ENCODE results near the gene WDR20.

WDR20 gene

DNA sequence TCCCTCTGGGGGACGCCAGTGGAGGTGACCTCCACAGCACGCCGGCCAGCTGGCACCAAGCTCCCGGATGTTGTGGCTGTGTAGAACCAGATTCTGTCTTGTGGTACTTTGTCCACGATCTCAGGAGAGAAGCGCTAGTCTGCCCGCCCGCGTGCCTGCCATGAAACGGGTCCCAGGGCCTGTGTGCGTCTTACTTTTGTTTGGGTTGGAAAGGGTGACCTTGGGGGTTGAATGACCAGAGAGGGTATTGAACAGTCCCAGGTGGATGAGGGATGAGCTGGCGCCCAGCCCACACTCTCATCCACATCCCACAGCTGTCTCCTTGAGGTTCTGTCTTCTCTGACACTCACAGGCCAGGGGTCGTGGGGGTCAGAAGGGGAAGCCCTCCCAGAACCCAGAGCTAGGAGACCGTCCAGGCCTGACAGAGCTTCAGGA is 78.3 kb downstream of the WDR20 start:
- Histone ChIP-seq H3K27me3 (ENCODE audit: low read length) (no peaks in the 10 kb centered on the region), H3K27ac (ENCODE audit: low read depth, low read length) (no peak overlapping the region), H3F3A (ENCODE audit: insufficient read depth) (0 out of 2 replicates have a peak, but pooled peaks cover 3% of the 10 kb centered on the region), H2AFZ (ENCODE audit: low read depth, low read length, severe bottlenecking) (no peak overlapping the region), H3K4me2 (ENCODE audit: low read depth, low read length, poor library complexity, severe bottlenecking) (no peak overlapping the region), H3K9ac (ENCODE audit: low read length) (no peak overlapping the region), H3K9me3 (ENCODE audit: insufficient read depth, low read length) (no peaks in the 10 kb centered on the region), H3K4me3 (ENCODE audit: insufficient read depth, low read length, poor library complexity, severe bottlenecking) (no peak overlapping the region), H3K79me2 (ENCODE audit: insufficient read depth, low read length) (no peaks in the 10 kb centered on the region), H3K36me3 (ENCODE audit: low read length) (no peaks in the 10 kb centered on the region), H3K9me2 (replicated peaks; ENCODE audit: insufficient read depth, low read length) (no peaks in the 10 kb centered on the region), H4K20me1 (ENCODE audit: low read depth, low read length) (no peaks in the 10 kb centered on the region)
- TF ChIP-seq, protein P1, sequence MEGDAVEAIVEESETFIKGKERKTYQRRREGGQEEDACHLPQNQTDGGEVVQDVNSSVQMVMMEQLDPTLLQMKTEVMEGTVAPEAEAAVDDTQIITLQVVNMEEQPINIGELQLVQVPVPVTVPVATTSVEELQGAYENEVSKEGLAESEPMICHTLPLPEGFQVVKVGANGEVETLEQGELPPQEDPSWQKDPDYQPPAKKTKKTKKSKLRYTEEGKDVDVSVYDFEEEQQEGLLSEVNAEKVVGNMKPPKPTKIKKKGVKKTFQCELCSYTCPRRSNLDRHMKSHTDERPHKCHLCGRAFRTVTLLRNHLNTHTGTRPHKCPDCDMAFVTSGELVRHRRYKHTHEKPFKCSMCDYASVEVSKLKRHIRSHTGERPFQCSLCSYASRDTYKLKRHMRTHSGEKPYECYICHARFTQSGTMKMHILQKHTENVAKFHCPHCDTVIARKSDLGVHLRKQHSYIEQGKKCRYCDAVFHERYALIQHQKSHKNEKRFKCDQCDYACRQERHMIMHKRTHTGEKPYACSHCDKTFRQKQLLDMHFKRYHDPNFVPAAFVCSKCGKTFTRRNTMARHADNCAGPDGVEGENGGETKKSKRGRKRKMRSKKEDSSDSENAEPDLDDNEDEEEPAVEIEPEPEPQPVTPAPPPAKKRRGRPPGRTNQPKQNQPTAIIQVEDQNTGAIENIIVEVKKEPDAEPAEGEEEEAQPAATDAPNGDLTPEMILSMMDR (IDR thresholded peaks at IDR 0.05; ENCODE audit: insufficient read depth, low read length, poor library complexity, severe bottlenecking): no peak
- no peak for TF ChIP-seq EZH2phosphoT487 (conservative IDR thresholded peaks at IDR 0.05; ENCODE audit: low read length)

DNA sequence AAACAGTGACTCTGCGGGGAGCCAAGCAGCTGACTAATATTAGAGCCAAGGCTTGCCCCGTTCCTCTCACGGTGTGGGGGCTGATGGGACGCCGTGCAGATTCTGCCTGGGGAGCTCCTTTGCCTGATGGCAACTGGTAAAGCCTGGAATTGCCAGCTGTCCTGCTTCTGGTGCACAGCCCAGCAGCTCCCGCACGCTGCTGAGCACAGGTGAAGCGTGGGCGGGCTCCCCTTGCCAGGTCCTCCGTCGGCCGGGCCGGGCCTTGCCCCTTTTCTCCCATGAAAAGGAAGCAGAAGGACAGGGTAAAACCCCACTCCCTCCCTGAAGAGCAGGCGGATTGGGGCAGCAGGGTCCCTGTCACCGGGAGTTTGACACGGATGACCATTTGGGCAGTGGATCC is 79.0 kb downstream of the WDR20 start:
- H3K9me3 ChIP-seq (ENCODE audit: insufficient read depth, low read length): no peaks in the 10 kb centered on the region
- no peaks in the 10 kb centered on the region for H3K36me3 ChIP-seq (ENCODE audit: low read length)
- no peaks in the 10 kb centered on the region for H3K27me3 ChIP-seq (ENCODE audit: low read length)
- H3F3A ChIP-seq (ENCODE audit: insufficient read depth): 0 out of 2 replicates have a peak, but pooled peaks cover 6% of the 10 kb centered on the region
- no peaks in the 10 kb centered on the region for H3K9me2 ChIP-seq (replicated peaks; ENCODE audit: insufficient read depth, low read length)
- no peaks in the 10 kb centered on the region for H4K20me1 ChIP-seq (ENCODE audit: low read depth, low read length)
- no peak overlapping the region for H3K4me3 ChIP-seq (ENCODE audit: insufficient read depth, low read length, poor library complexity, severe bottlenecking)
- H2AFZ ChIP-seq (ENCODE audit: low read depth, low read length, severe bottlenecking): no peak overlapping the region
- H3K27ac ChIP-seq (ENCODE audit: low read depth, low read length): no peak overlapping the region
- H3K79me2 ChIP-seq (ENCODE audit: insufficient read depth, low read length): no peaks in the 10 kb centered on the region
- H3K4me2 ChIP-seq (ENCODE audit: low read depth, low read length, poor library complexity, severe bottlenecking): no peak overlapping the region
- TF ChIP-seq, protein P1 (IDR thresholded peaks at IDR 0.05; ENCODE audit: insufficient read depth, low read length, poor library complexity, severe bottlenecking): no peak
- TF ChIP-seq EZH2phosphoT487 (conservative IDR thresholded peaks at IDR 0.05; ENCODE audit: low read length): no peak
- H3K9ac ChIP-seq (ENCODE audit: low read length): no peak overlapping the region

DNA sequence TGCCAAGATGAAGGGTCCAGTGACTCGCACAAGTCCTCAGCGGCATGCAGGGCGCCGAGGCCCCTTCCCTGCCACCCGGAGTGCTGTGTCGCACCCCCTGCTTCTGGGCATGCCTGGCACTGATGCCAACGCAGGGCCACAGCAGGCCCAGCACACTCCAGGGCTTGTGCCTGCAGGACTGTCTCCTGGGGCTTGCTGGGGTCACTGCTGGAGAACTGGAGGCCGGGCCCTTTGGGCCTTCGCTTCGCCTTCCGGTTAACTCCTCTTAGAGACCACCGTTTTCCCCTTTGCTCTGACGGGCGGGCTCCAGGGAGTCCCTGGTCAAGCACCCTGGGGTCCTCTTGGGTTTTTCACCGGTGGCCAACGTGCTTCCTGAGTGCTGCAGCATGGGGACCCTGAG is 79.6 kb downstream of the WDR20 start:
- H3K9ac ChIP-seq (ENCODE audit: low read length): no peak overlapping the region
- no peak overlapping the region for H2AFZ ChIP-seq (ENCODE audit: low read depth, low read length, severe bottlenecking)
- H3K79me2 ChIP-seq (ENCODE audit: insufficient read depth, low read length): no peaks in the 10 kb centered on the region
- H3K9me2 ChIP-seq (replicated peaks; ENCODE audit: insufficient read depth, low read length): no peaks in the 10 kb centered on the region
- TF ChIP-seq, protein P1 (IDR thresholded peaks at IDR 0.05; ENCODE audit: insufficient read depth, low read length, poor library complexity, severe bottlenecking): no peak
- TF ChIP-seq EZH2phosphoT487 (conservative IDR thresholded peaks at IDR 0.05; ENCODE audit: low read length): no peak
- no peaks in the 10 kb centered on the region for H3K36me3 ChIP-seq (ENCODE audit: low read length)
- H3F3A ChIP-seq (ENCODE audit: insufficient read depth): 0 out of 2 replicates have a peak, but pooled peaks cover 6% of the 10 kb centered on the region
- H3K4me3 ChIP-seq (ENCODE audit: insufficient read depth, low read length, poor library complexity, severe bottlenecking): no peak overlapping the region
- no peak overlapping the region for H3K27ac ChIP-seq (ENCODE audit: low read depth, low read length)
- no peak overlapping the region for H3K4me2 ChIP-seq (ENCODE audit: low read depth, low read length, poor library complexity, severe bottlenecking)
- no peaks in the 10 kb centered on the region for H4K20me1 ChIP-seq (ENCODE audit: low read depth, low read length)
- H3K27me3 ChIP-seq (ENCODE audit: low read length): no peaks in the 10 kb centered on the region
- H3K9me3 ChIP-seq (ENCODE audit: insufficient read depth, low read length): no peaks in the 10 kb centered on the region
